Transverse colon (tissue), 4 donors: ENCODE measurements around the gene TMEM255B.

ENCODE experiments used
- CTCF ChIP-seq, 5 experiments: fragments of 200-600 bp in 3 of 5; fragments of 450-650 bp in 2 of 5; sonication (generic) in 3 of 5; IDR thresholded peaks; 1 replicate in 2 of 5; 2 replicates in 3 of 5; pipeline ENCODE4 v1.5.1; 2016 to 2017; ENCODE audit warnings: antibody characterized with exemption in 5 of 5, inconsistent platforms in 3 of 5, mild to moderate bottlenecking in 2 of 5, moderate library complexity in 1 of 5
- EP300 ChIP-seq: sonication (generic); formaldehyde crosslinking; IDR thresholded peaks from one replicate; pipeline ENCODE4 v1.6.1; 2017; ENCODE audit warnings: antibody characterized with exemption, low read depth
- POLR2A ChIP-seq: fragments of 450-650 bp; IDR thresholded peaks from one replicate; pipeline ENCODE4 v1.6.1; 2016; ENCODE audit warnings: antibody characterized with exemption, mild to moderate bottlenecking, moderate library complexity
- POLR2AphosphoS5 ChIP-seq, 3 donors: sonication (generic); formaldehyde crosslinking; IDR thresholded peaks; one replicate each; pipeline ENCODE4 v1.6.1; 2016; ENCODE audit warnings: antibody characterized with exemption in 3 of 3

- TF ChIP-seq CTCF (IDR thresholded peaks at IDR 0.05) (no peak), EP300 (no peak), POLR2A (no peak), POLR2AphosphoS5 (IDR thresholded peaks at IDR 0.05) (no peak)
Observed at GRCh38 chr13:113832631-113833030, 73.6 kb downstream of the TMEM255B start.
